Subcutaneous adipose tissue (tissue), 4 donors: Measurements from ENCODE around the gene SMG5. TPM values are rescaled to one million over a fixed set of nuclear protein-coding genes. Genes with fewer than 3 reads are reported as not detected.

ENCODE experiments used
- total RNA-seq, 4 donors: library from RNA; depleted of rRNA; stranded (reverse); fragments of >200 nt; gene quantifications; one replicate each; pipeline ENCODE4 v1.1.0, GENCODE V29; 2016
- TF ChIP-seq, protein P1 (sequence below): fragments of 450-650 bp; IDR thresholded peaks from one replicate; pipeline ENCODE4 v1.5.1; 2016; ENCODE audit warnings: low read depth, mild to moderate bottlenecking, control low read depth, antibody characterized with exemption, moderate library complexity

Gene SMG5
- total RNA-seq, 4 donors from 2014 or later, result 26.6 to 48.6 (median 37.3) TPM

DNA sequence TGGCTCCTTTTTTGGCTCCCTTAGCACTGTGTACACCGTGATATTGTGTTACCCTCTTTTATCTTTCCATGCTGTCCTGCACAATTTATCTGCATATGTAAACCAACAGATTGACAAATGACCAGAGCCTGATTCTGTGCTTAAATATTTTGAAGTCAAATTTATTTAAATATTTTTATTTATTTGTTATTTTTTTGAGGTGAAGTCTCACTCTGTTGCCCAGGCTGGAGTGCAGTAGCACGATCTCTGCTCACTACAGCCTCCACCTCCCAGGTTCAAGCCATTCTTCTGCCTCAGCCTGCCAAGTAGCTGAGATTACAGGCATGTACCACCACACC, 57.0 kb downstream of the SMG5 start:
- TF ChIP-seq, protein P1, sequence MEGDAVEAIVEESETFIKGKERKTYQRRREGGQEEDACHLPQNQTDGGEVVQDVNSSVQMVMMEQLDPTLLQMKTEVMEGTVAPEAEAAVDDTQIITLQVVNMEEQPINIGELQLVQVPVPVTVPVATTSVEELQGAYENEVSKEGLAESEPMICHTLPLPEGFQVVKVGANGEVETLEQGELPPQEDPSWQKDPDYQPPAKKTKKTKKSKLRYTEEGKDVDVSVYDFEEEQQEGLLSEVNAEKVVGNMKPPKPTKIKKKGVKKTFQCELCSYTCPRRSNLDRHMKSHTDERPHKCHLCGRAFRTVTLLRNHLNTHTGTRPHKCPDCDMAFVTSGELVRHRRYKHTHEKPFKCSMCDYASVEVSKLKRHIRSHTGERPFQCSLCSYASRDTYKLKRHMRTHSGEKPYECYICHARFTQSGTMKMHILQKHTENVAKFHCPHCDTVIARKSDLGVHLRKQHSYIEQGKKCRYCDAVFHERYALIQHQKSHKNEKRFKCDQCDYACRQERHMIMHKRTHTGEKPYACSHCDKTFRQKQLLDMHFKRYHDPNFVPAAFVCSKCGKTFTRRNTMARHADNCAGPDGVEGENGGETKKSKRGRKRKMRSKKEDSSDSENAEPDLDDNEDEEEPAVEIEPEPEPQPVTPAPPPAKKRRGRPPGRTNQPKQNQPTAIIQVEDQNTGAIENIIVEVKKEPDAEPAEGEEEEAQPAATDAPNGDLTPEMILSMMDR, result no peak

- TF ChIP-seq, protein P1, result no peak
These were observed 60.5 kb downstream of the SMG5 start for GRCh38 chr1:156221986-156222692.

DNA sequence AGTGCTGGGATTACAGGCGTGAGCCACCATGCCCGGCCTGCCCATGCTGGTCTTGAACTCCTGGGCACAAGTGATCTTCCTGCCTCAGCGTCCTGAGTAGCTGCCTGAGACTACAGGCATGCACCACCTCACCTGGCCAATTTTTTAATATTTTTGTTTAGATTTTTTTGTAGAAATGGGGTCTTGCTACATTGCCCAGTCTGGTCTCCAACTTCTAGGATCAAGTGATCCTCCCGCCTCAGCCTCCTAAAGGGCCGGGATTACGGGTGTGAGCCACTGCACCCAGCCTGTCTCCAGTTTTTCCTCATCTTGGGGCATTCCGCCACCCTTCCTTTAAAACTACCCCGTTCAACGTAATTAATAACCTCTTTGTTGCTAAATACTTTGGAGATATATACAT, 62.4 kb downstream of the SMG5 start:
- TF ChIP-seq, protein P1, result no peak

GRCh38 chr1:156217871-156218270, 64.8 kb downstream of the SMG5 start:
- TF ChIP-seq, protein P1, result no peak

DNA sequence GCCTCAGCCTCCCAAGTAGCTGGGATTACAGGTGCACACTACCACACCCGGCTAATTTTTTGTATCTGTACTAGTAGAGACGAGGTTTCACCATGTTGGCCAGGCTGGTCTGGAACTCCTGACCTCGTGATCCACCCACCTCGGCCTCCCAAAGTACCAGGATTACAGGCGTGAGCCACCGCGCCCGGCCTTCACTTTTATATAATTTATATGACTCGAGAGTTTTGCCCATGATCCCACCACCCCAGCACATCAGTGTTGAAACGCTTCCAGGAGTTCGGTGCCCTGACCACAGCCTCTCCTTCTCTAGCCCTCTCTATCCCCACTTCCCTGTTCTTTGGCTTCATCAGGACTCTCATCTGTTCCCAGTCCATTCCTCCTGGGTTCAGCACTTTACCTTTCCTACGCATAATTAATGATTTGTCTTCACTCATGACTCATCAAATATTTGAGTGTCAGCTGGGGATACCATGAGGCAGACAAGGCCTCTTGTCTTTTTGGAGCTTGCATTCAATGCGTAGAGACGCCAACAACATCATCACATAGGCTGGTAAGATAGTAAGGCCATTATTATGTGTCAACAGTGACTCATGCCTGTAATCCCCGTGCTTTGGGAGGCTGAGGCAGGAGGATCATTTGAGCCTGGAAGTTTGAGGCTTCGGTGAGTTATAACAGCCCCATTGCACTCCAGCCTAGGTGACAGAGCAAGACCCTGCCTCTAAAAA, 68.4 kb downstream of the SMG5 start:
- TF ChIP-seq, protein P1, result no peak

GRCh38 chr1:156213644-156213966, 69.0 kb downstream of the SMG5 start:
- TF ChIP-seq, protein P1, result no peak

DNA sequence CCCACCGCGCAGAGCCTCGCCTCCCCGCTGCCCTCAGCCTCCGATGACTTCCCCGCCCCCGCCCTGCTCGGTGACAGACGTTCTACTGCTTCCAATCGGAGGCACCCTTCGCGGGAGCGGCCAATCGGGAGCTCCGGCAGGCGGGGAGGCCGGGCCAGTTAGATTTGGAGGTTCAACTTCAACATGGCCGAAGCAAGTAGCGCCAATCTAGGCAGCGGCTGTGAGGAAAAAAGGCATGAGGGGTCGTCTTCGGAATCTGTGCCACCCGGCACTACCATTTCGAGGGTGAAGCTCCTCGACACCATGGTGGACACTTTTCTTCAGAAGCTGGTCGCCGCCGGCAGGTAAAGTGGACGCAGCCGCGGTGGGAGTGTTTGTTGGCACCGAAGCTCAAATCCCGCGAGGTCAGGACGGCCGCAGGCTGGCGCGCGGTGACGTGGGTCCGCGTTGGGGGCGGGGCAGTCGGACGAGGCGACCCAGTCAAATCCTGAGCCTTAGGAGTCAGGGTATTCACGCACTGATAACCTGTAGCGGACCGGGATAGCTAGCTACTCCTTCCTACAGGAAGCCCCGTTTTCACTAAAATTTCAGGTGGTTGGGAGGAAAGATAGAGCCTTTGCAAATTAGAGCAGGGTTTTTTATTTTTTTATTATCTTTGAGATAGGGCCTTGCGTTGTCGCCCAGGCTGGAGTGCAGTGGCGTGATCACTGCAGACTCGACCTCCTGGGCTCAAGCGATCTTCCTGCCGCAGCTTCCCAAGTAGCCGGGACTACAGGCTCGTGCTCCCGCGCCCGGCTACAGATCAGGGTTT, 69.6 kb downstream of the SMG5 start, which contains the start of gene PMF1:
TSS of gene PMF1 (plus strand) at position 175 of the 811 bp plus-strand sequence. CDS start at position 184, 9 bp downstream.
- TF ChIP-seq, protein P1, result no peak
